Activated naive CD4-positive, alpha-beta T cell treated with anti-CD3 and anti-CD28 coated beads, Interleukin-2, amount 50 U/mL, for 16 hours (primary cell): ENCODE data around the gene BAG5.
"Not testable (repeated sequence)": the region's sequence is repeated elsewhere in the genome, so short reads cannot be mapped to it uniquely, and the experiment has no call there.

ENCODE experiments used
- DNase-seq: peaks from one replicate; pipeline ENCODE4 v3.0.0-alpha.2; 2020

Gene BAG5

GRCh38 chr14:103521438-103521950 is 41.0 kb downstream of the BAG5 start:
- peak; percentile 15 for DNase-seq

- peak; percentile 65 for DNase-seq
These were observed 41.6 kb downstream of the BAG5 start for GRCh38 chr14:103520657-103521437.

- no peak for DNase-seq
These were observed 42.2 kb downstream of the BAG5 start for GRCh38 chr14:103520269-103520656.

GRCh38 chr14:103519837-103520212 is 42.6 kb downstream of the BAG5 start:
- DNase-seq, result no peak

- DNase-seq, result no peak
These were observed 43.2 kb downstream of the BAG5 start for GRCh38 chr14:103519043-103519836.

GRCh38 chr14:103518422-103519042 is 43.9 kb downstream of the BAG5 start:
- DNase-seq, result peak; percentile 63

GRCh38 chr14:103517721-103518421 is 44.6 kb downstream of the BAG5 start:
- DNase-seq, result no peak

- DNase-seq, result no peak
These were observed 45.3 kb downstream of the BAG5 start for GRCh38 chr14:103517174-103517566.

GRCh38 chr14:103516426-103517173 is 45.9 kb downstream of the BAG5 start:
- DNase-seq, result no peak

GRCh38 chr14:103514596-103515421 is 47.6 kb downstream of the BAG5 start:
- no peak for DNase-seq

- no peak for DNase-seq
These were observed 49.5 kb downstream of the BAG5 start for GRCh38 chr14:103512701-103513611.

- not testable (repeated sequence) for DNase-seq
These were observed 50.3 kb downstream of the BAG5 start for GRCh38 chr14:103512180-103512579.

- DNase-seq, result no peak
These were observed 51.4 kb downstream of the BAG5 start for GRCh38 chr14:103510724-103511693.

GRCh38 chr14:103509864-103510723 is 52.4 kb downstream of the BAG5 start:
- no peak for DNase-seq

GRCh38 chr14:103508521-103509329 is 53.7 kb downstream of the BAG5 start:
- no peak for DNase-seq

- no peak for DNase-seq
These were observed 54.7 kb downstream of the BAG5 start for GRCh38 chr14:103507751-103508150.
